Heart left ventricle (tissue), 13 donors: ENCODE results near the gene CD163.

ENCODE experiments used
- CTCF ChIP-seq, 12 donors: fragments of 200-600 bp; sonication (generic) in 4 of 12; IDR thresholded peaks; one replicate each; pipeline versions ENCODE4 v1.5.0 to v1.8.0; 2018 to 2022; ENCODE audit warnings: antibody characterized with exemption in 12 of 12, mild to moderate bottlenecking in 5 of 12
- POLR2A ChIP-seq, 2 donors: fragments of 450-650 bp; IDR thresholded peaks; one replicate each; pipeline ENCODE4 v1.6.1; 2017; ENCODE audit warnings: antibody characterized with exemption in 2 of 2, mild to moderate bottlenecking in 2 of 2, moderate library complexity in 2 of 2
- donor health status: ischemic (EF 13 %, LVEDD 7.1; RV severe dilation, severe dysfunction).
- donor health status: DM: no; HTN: yes; CAD: no.
- donor health status: DM: no; HTN: no; CAD: no.
- donor health status: ischemic (EF 25% LVEDD 6.9; RV normal size, moderate dysfunction).
- donor health status: ischemic (EF 25% LVEDD 5.7; RV mildly dilated, moderate dysfunction).
- donor health status: ischemic (EF 35%, LVEDD 5.7; RV mildly dilated, moderate dysfunction).
- donor health status: nonischemic (EF 11% LVEDD 7.7; RV severe dilation, severe dysfunction).
- donor health status: DM: yes; HTN: yes; CAD: no.
- donor health status: PGD.
- donor health status: ischemic (EF 29% LVEDD 5.4; RV normal size, mild dysfunction).
- donor health status: nonischemic (EF 23%, LVEDD 6.1; RV moderate dilation, normal function).

- TF ChIP-seq CTCF (IDR thresholded peaks at IDR 0.05) = no peak
- TF ChIP-seq POLR2A (IDR thresholded peaks at IDR 0.05) = no peak
Observed at GRCh38 chr12:7459973-7460372, 43.6 kb downstream of the CD163 start.
